NT2/D1 (cell line): Measurements from ENCODE around the gene EFS.

ENCODE experiments used
- DNase-seq: peaks from one replicate; pipeline ENCODE4 v3.0.0-alpha.2; 2011; ENCODE audit warnings: low read depth, low spot score
- H3K27me3 ChIP-seq: 2 replicates; pipeline ENCODE4 v1.6.0; 2011; ENCODE audit warnings: mild to moderate bottlenecking; ENCODE audit not compliant: insufficient read length, insufficient read depth
- H3K36me3 ChIP-seq: 2 replicates; pipeline ENCODE4 v1.6.1; 2011; ENCODE audit warnings: mild to moderate bottlenecking, low read length, mixed read lengths; ENCODE audit not compliant: insufficient read depth, insufficient read length
- H3K4me1 ChIP-seq: 2 replicates; pipeline ENCODE4 v1.5.1; 2011; ENCODE audit not compliant: insufficient read depth, insufficient read length
- H3K4me3 ChIP-seq: 2 replicates; pipeline ENCODE4 v1.5.1; 2011; ENCODE audit warnings: low read depth; ENCODE audit not compliant: insufficient read length
- H3K9ac ChIP-seq: 2 replicates; pipeline ENCODE4 v1.6.0; 2011; ENCODE audit warnings: low read depth; ENCODE audit not compliant: insufficient read length
- H3K9me3 ChIP-seq: 2 replicates; pipeline ENCODE4 v1.5.1; 2011; ENCODE audit warnings: mild to moderate bottlenecking, low read length; ENCODE audit not compliant: insufficient read depth
- SUZ12 ChIP-seq: IDR thresholded peaks from 2 replicates; pipeline ENCODE4 v1.6.1; 2011; ENCODE audit not compliant: insufficient read length, insufficient read depth; ENCODE audit errors: extremely low read depth
- YY1 ChIP-seq: IDR thresholded peaks from 2 replicates; pipeline ENCODE4 v1.6.1; 2011; ENCODE audit not compliant: insufficient read length, insufficient read depth
- ZNF274 ChIP-seq: IDR thresholded peaks from 2 replicates; pipeline ENCODE4 v1.6.1; 2011; ENCODE audit warnings: mild to moderate bottlenecking, low read depth, low read length

Gene EFS

GRCh38 chr14:23321572-23322547, 43.1 kb downstream of the EFS start:
- H3K36me3 ChIP-seq, result peaks cover 46% of the 10 kb centered on the region
- H3K27me3 ChIP-seq, result no peaks in the 10 kb centered on the region
- no peak for DNase-seq
- TF ChIP-seq SUZ12 (no peak), ZNF274 (no peak), YY1 (no peak)
- H3K9me3 ChIP-seq, result no peaks in the 10 kb centered on the region
- H3K9ac ChIP-seq, result peak overlapping the region; percentile 92
- H3K4me3 ChIP-seq, result peak overlapping the region; percentile 83
- H3K4me1 ChIP-seq, result no peaks in the 10 kb centered on the region

- H3K9me3 ChIP-seq, result no peaks in the 10 kb centered on the region
- no peaks in the 10 kb centered on the region for H3K27me3 ChIP-seq
- H3K9ac ChIP-seq, result peak within 1 kb of the TSS; percentile 92
- peak within 1 kb of the TSS; percentile 83 for H3K4me3 ChIP-seq
- peak; percentile 99 for DNase-seq
- H3K36me3 ChIP-seq, result peaks cover 47% of the 10 kb centered on the region
- peak; percentile 93 for TF ChIP-seq YY1
- no peak for TF ChIP-seq ZNF274
- H3K4me1 ChIP-seq, result no peaks in the 10 kb centered on the region
Observed at GRCh38 chr14:23320584-23321571, 44.1 kb downstream of the EFS start, which contains the start of gene PABPN1. TSS of gene PABPN1 (plus strand) at chr14:23321457. CDS start at chr14:23321470, 13 bp downstream.

DNA sequence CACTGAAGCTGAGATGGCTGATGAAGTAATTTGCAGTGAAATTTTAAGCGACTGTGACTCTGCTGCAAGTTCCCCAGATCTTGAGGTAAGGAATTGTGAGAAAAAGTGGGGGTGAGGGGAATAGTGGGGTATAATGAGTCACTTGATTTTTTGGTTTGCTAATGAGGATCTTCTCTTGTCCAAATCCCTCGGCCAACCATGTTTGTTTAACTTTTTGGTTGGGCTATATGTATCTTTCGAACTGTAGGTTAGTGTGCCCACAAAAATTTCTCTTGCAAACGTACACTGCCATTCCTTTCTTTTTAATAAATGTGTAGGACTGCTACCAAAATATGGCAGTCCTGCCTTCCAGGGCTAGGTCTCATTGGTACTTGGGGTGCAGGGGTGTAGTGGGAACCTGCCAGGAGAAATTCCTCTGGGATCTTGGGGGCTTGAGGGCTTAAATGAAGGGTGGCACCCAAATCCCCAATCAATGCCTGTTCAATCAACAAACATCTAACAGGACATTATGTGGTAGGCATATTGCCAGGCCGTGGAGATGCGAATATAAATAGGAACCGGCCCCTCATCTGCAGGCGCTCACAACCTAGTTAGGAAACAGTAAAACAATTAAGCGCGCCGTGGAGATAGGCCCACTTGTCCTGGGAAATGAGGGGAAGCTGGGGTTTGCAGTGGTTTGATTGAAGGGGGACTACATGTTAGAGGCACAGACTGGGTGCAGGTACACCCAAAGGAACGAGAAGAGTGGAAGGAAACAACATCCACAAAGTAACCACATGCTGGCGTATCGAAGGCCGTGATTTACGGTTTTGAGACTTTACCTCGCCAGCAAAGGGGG, 45.0 kb downstream of the EFS start:
- peaks cover 41% of the 10 kb centered on the region for H3K36me3 ChIP-seq

GRCh38 chr14:23316300-23316699, 48.7 kb downstream of the EFS start:
- Histone ChIP-seq H3K4me1 (no peaks in the 10 kb centered on the region), H3K9me3 (no peaks in the 10 kb centered on the region), H3K9ac (no peak overlapping the region), H3K27me3 (no peaks in the 10 kb centered on the region), H3K36me3 (peaks cover 26% of the 10 kb centered on the region), H3K4me3 (no peak overlapping the region)
- TF ChIP-seq YY1, result no peak
- TF ChIP-seq SUZ12, result no peak
- no peak for TF ChIP-seq ZNF274
- DNase-seq, result no peak

More for the DNA sequence above, 45.0 kb downstream of the EFS start:
- Histone ChIP-seq H3K4me1 (no peaks in the 10 kb centered on the region), H3K9ac (peak overlapping the region; percentile 79), H3K4me3 (peak overlapping the region; percentile 68), H3K27me3 (no peaks in the 10 kb centered on the region), H3K9me3 (no peaks in the 10 kb centered on the region)
- TF ChIP-seq YY1 (no peak), SUZ12 (no peak), ZNF274 (no peak)
- DNase-seq, result no peak

GRCh38 chr14:23310546-23310945, 54.4 kb downstream of the EFS start:
- DNase-seq, result no peak
- no peak for TF ChIP-seq ZNF274
- no peak for TF ChIP-seq SUZ12
- TF ChIP-seq YY1, result no peak
- peaks cover 53% of the 10 kb centered on the region for H3K36me3 ChIP-seq
- H3K27me3 ChIP-seq, result no peaks in the 10 kb centered on the region
- peaks cover 4% of the 10 kb centered on the region for H3K4me1 ChIP-seq
- H3K4me3 ChIP-seq, result no peak overlapping the region
- H3K9ac ChIP-seq, result no peak overlapping the region
- no peaks in the 10 kb centered on the region for H3K9me3 ChIP-seq

DNA sequence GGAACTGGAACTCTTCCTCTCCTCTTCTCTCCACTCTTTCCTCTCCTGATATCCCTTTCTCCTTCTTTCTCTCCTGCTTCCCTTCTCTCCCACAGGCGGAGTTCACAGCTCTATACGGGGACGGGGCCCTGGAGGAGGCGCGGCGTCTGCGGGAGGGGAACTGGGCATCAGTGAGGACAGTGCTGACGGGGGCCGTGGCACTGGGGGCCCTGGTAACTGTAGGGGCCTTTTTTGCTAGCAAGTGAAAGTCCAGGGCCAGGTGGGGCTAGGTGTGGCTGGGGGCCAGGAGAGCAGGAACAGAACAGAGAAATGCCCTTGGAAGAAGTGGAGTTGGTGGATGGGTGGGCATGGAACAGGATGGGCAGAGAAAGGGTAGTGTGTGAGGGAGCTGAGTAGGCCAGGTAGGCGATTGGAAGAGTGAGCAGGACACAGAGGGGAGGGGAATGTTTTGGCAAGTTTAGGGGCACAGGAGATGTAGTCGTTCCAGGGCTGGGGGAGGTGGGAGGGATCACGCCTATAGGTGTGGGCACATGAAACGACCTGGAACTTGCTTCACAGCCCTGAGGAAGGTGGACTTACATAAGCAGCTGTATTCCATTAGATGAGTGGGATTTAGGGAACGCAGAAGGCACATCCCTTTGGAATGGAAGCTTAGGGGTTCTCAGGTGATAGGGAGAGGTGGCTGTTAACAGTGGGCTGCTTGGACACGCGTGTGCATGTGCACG, 56.1 kb downstream of the EFS start:
- Histone ChIP-seq H3K27me3 (peaks cover 13% of the 10 kb centered on the region), H3K9ac (no peak overlapping the region), H3K9me3 (no peaks in the 10 kb centered on the region), H3K36me3 (peaks cover 53% of the 10 kb centered on the region), H3K4me1 (peaks cover 4% of the 10 kb centered on the region), H3K4me3 (no peak overlapping the region)
- TF ChIP-seq YY1, result no peak
- no peak for TF ChIP-seq SUZ12
- no peak for DNase-seq
